GM21447 (cell line): Measurements from ENCODE around the gene UGT1A8.
"Not testable (repeated sequence)": the region's sequence is repeated elsewhere in the genome, so short reads cannot be mapped to it uniquely, and the experiment has no call there.

Source experiments
- ATAC-seq: cut with Tn5 transposase; IDR thresholded peaks from one replicate; pipeline ENCODE4 v1.9.1; 2021; ENCODE audit not compliant: unreplicated experiment

Gene UGT1A8

GRCh38 chr2:233639860-233640259, 22.4 kb downstream of the UGT1A8 start:
- ATAC-seq: no peak

- ATAC-seq: no peak
These were observed 25.7 kb downstream of the UGT1A8 start for GRCh38 chr2:233643128-233643527.

GRCh38 chr2:233646033-233646432, 28.6 kb downstream of the UGT1A8 start:
- not testable (repeated sequence) for ATAC-seq

- no peak for ATAC-seq
These were observed 33.5 kb downstream of the UGT1A8 start for GRCh38 chr2:233650981-233651380.

GRCh38 chr2:233651430-233651829, 34.0 kb downstream of the UGT1A8 start:
- ATAC-seq: no peak

- ATAC-seq: no peak
These were observed 37.1 kb downstream of the UGT1A8 start for GRCh38 chr2:233654501-233654900.

GRCh38 chr2:233655043-233655442, 37.6 kb downstream of the UGT1A8 start:
- no peak for ATAC-seq

GRCh38 chr2:233655943-233656342, 38.5 kb downstream of the UGT1A8 start:
- ATAC-seq: not testable (repeated sequence)

- no peak for ATAC-seq
These were observed 39.0 kb downstream of the UGT1A8 start for GRCh38 chr2:233656443-233656842.

- ATAC-seq: no peak
These were observed 41.2 kb downstream of the UGT1A8 start for GRCh38 chr2:233658610-233659009.

- no peak for ATAC-seq
These were observed 46.5 kb downstream of the UGT1A8 start for GRCh38 chr2:233663911-233664310.

- ATAC-seq: no peak
These were observed 51.3 kb downstream of the UGT1A8 start for GRCh38 chr2:233668605-233669260.

GRCh38 chr2:233671290-233672161, 54.1 kb downstream of the UGT1A8 start, which contains the start of gene UGT1A9:
Gene UGT1A9 (plus strand): TSS chr2:233671898. CDS start chr2:233671935, 37 bp downstream.
- no peak for ATAC-seq

- no peak for ATAC-seq
These were observed 55.5 kb downstream of the UGT1A8 start for GRCh38 chr2:233672886-233673285.

GRCh38 chr2:233673896-233674295, 56.5 kb downstream of the UGT1A8 start:
- no peak for ATAC-seq

- no peak for ATAC-seq
These were observed 56.9 kb downstream of the UGT1A8 start for GRCh38 chr2:233674314-233674713.

GRCh38 chr2:233674995-233675394, 57.6 kb downstream of the UGT1A8 start:
- ATAC-seq: no peak

GRCh38 chr2:233676046-233676445, 58.6 kb downstream of the UGT1A8 start:
- no peak for ATAC-seq

- no peak for ATAC-seq
These were observed 61.8 kb downstream of the UGT1A8 start for GRCh38 chr2:233679196-233679595.

GRCh38 chr2:233680361-233681045, 63.1 kb downstream of the UGT1A8 start:
- ATAC-seq: no peak

- no peak for ATAC-seq
These were observed 64.2 kb downstream of the UGT1A8 start, which contains the start of gene UGT1A7 for GRCh38 chr2:233681521-233682099. Gene UGT1A7 (plus strand): TSS chr2:233681901. CDS start chr2:233681938, 37 bp downstream.
